SK-N-SH treated with all-trans-retinoic acid at 6 μM for 48 hours (cell line): Measurements from ENCODE around the gene AP2M1.

Source experiments
- ATAC-seq: fragments of 200-7000 bp; cut with Tn5 transposase; 3 replicates; pipeline ENCODE4 v1.9.1; 2020; ENCODE audit warnings: mild to moderate bottlenecking, moderate library complexity
- ARNTL ChIP-seq: fragments of 450-650 bp; formaldehyde crosslinking; IDR thresholded peaks from 2 replicates; pipeline ENCODE4 v1.5.0; 2020; ENCODE audit warnings: low read depth, mild to moderate bottlenecking, moderate library complexity, borderline replicate concordance
- BACH2 ChIP-seq: fragments of 250-450 bp; sonication (Bioruptor Pico); IDR thresholded peaks from 2 replicates; pipeline ENCODE4 v1.9.0; 2021; ENCODE audit warnings: mild to moderate bottlenecking, borderline replicate concordance
- CREB5 ChIP-seq: fragments of 250-450 bp; sonication (Bioruptor Pico); IDR thresholded peaks from 2 replicates; pipeline ENCODE4 v1.5.1; 2020; ENCODE audit warnings: low read depth, mild to moderate bottlenecking, moderate library complexity
- GLIS3 ChIP-seq: fragments of 250-450 bp; sonication (Bioruptor Pico); IDR thresholded peaks from 2 replicates; pipeline ENCODE4 v1.5.0; 2020; ENCODE audit warnings: mild to moderate bottlenecking, moderate library complexity
- ISL1 ChIP-seq: fragments of 250-450 bp; sonication (Bioruptor Pico); IDR thresholded peaks from 2 replicates; pipeline ENCODE4 v2.1.2; 2022; ENCODE audit warnings: mild to moderate bottlenecking, moderate library complexity
- OSR1 ChIP-seq: fragments of 250-450 bp; sonication (Bioruptor Pico); IDR thresholded peaks from 2 replicates; pipeline ENCODE4 v1.8.0; 2022; ENCODE audit warnings: moderate library complexity, mild to moderate bottlenecking, inconsistent platforms
- PATZ1 ChIP-seq: fragments of 250-450 bp; sonication (Bioruptor Pico); IDR thresholded peaks from 2 replicates; pipeline ENCODE4 v1.8.0; 2020; ENCODE audit warnings: mild to moderate bottlenecking, moderate library complexity, borderline replicate concordance
- POU6F1 ChIP-seq: fragments of 250-450 bp; sonication (Bioruptor Pico); IDR thresholded peaks from 2 replicates; pipeline ENCODE4 v1.8.0; 2021; ENCODE audit warnings: low read depth, mild to moderate bottlenecking, moderate library complexity, borderline replicate concordance
- PPARA ChIP-seq: fragments of 250-450 bp; sonication (Bioruptor Pico); IDR thresholded peaks from 2 replicates; pipeline ENCODE4 v1.5.0; 2020; ENCODE audit warnings: mild to moderate bottlenecking, borderline replicate concordance
- RARB ChIP-seq: fragments of 250-450 bp; sonication (Bioruptor Pico); IDR thresholded peaks from 2 replicates; pipeline ENCODE4 v1.8.0; 2021; ENCODE audit warnings: mild to moderate bottlenecking, moderate library complexity
- TCF4 ChIP-seq: fragments of 250-450 bp; sonication (Bioruptor Pico); IDR thresholded peaks from 2 replicates; pipeline ENCODE4 v1.8.0; 2021; ENCODE audit warnings: mild to moderate bottlenecking, moderate library complexity, borderline replicate concordance
- TOX ChIP-seq: fragments of 250-450 bp; sonication (Bioruptor Pico); IDR thresholded peaks from 2 replicates; pipeline ENCODE4 v1.8.0; 2021; ENCODE audit warnings: mild to moderate bottlenecking, moderate library complexity, borderline replicate concordance
- TSHZ2 ChIP-seq: fragments of 250-450 bp; sonication (Bioruptor Pico); IDR thresholded peaks from 2 replicates; pipeline ENCODE4 v1.5.0; 2020; ENCODE audit warnings: mild to moderate bottlenecking, moderate library complexity
- ZFP30 ChIP-seq: fragments of 450-650 bp; formaldehyde crosslinking; IDR thresholded peaks from 2 replicates; pipeline ENCODE4 v1.5.0; 2022; ENCODE audit warnings: mild to moderate bottlenecking, moderate library complexity
- ZNF565 ChIP-seq: fragments of 450-650 bp; formaldehyde crosslinking; conservative IDR thresholded peaks from 2 replicates; pipeline ENCODE4 v1.5.0; 2020; ENCODE audit warnings: low read depth, mild to moderate bottlenecking, moderate library complexity
- ZNF70 ChIP-seq: fragments of 450-650 bp; formaldehyde crosslinking; IDR thresholded peaks from 2 replicates; pipeline ENCODE4 v1.5.0; 2020; ENCODE audit warnings: mild to moderate bottlenecking, moderate library complexity
- ZNF8 ChIP-seq: fragments of 450-650 bp; formaldehyde crosslinking; IDR thresholded peaks from 2 replicates; pipeline ENCODE4 v1.5.0; 2020; ENCODE audit warnings: mild to moderate bottlenecking, moderate library complexity

The AP2M1 gene

GRCh38 chr3:184175981-184176376, 1.3 kb downstream of the AP2M1 start:
- TF ChIP-seq GLIS3 (CRISPR knock-in tag) (no peak), ZNF8 (CRISPR knock-in tag) (no peak), ISL1 (CRISPR knock-in tag) (no peak), OSR1 (no peak), BACH2 (CRISPR knock-in tag) (no peak), CREB5 (no peak), TCF4 (CRISPR knock-in tag) (no peak), ZNF565 (no peak), ZNF70 (CRISPR knock-in tag) (no peak), TSHZ2 (CRISPR knock-in tag) (no peak)
- ATAC-seq = peak; percentile 13

- TF ChIP-seq ARNTL (CRISPR knock-in tag) (no peak), PATZ1 (CRISPR knock-in tag) (peak; percentile 59; the same call in 1 of the 2 replicates)
- TF ChIP-seq, all 23 proteins: peak for 1
- ATAC-seq = peak; percentile 86
These were observed 2.0 kb downstream of the AP2M1 start for GRCh38 chr3:184176377-184177330.

- TF ChIP-seq ZNF8 (CRISPR knock-in tag) (no peak), ISL1 (CRISPR knock-in tag) (no peak)
- TF ChIP-seq, all 23 proteins: peak for 0
- no peak for ATAC-seq
These were observed 2.7 kb downstream of the AP2M1 start for GRCh38 chr3:184177331-184177731.

GRCh38 chr3:184177767-184178306, 3.2 kb downstream of the AP2M1 start:
- no peak for TF ChIP-seq ZNF70 (CRISPR knock-in tag)
- no peak for TF ChIP-seq ZFP30 (CRISPR knock-in tag)
- TF ChIP-seq ARNTL (CRISPR knock-in tag) = no peak
- no peak for TF ChIP-seq TOX (CRISPR knock-in tag)
- no peak for TF ChIP-seq PPARA (CRISPR knock-in tag)
- TF ChIP-seq RARB = no peak
- TF ChIP-seq POU6F1 (CRISPR knock-in tag) = no peak
- no peak for TF ChIP-seq TCF4 (CRISPR knock-in tag)
- ATAC-seq = no peak
